HG03354 (cell line): ENCODE data around the gene BMP3.

Source experiments
- ATAC-seq: cut with Tn5 transposase; IDR thresholded peaks from one replicate; pipeline ENCODE4 v1.9.1; 2021; ENCODE audit warnings: mild to moderate bottlenecking; ENCODE audit not compliant: unreplicated experiment, poor library complexity, severe bottlenecking

The BMP3 gene

GRCh38 chr4:81096566-81096965 is 66.1 kb downstream of the BMP3 start:
- ATAC-seq: no peak

- ATAC-seq: no peak
Observed at GRCh38 chr4:81102107-81102506, 71.6 kb downstream of the BMP3 start.

GRCh38 chr4:81106150-81106549 is 75.6 kb downstream of the BMP3 start:
- no peak for ATAC-seq
